ENCODE measurements around the gene FGF12.
A peak's percentile ranks its signal among the peaks of the same experiment; 100 is the strongest.

The FGF12 gene

GRCh38 chr3:192408647-192409200, 318.6 kb downstream of the FGF12 start:
- peak; percentile 75 for DNase-seq

- peak; percentile 41 for DNase-seq
Measured at GRCh38 chr3:192408007-192408646, 319.2 kb downstream of the FGF12 start.

- no peak for DNase-seq
Measured at GRCh38 chr3:192399767-192400166, 327.6 kb downstream of the FGF12 start.

DNA sequence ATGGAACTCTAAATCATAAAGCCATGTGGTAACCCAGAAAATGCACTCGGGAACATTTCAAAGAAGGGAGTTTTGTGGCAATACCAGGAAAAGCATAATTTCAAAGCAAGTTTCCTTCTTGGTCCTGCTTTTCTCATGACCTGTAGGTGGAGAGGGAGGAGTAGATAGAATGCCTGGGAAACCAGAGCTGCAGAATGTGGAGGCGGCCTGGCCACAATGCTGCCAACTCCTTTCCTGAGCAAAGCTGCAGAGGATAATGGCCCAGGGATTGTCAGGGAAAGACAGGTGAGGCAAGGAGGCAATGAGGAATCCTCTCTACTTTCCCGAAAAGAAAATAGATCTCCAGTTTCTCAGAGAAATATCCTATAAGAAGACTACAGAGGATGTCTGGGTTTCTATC, 330.3 kb downstream of the FGF12 start:
- no peak for DNase-seq

DNA sequence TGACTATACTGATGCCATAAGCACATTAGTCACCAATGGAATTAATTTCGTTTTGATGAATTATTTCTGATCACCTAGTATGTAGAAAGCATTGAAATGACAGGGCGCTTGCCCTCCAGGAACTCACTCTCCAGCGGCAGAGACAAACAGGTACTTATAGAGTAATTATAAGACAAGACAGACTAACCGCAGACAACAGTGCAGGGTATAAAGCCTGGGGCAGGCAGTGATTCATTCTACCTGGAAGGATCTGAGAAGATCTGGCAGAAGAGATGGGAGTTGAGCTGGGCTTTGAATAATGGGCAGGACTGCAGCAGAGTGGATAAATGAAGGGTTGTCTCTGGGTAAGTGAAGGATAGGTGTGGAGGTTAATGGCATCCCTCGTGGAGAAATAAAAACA, 331.8 kb downstream of the FGF12 start:
- no peak for DNase-seq

- DNase-seq, result no peak
Measured at GRCh38 chr3:192392986-192393385, 334.4 kb downstream of the FGF12 start.

GRCh38 chr3:192382861-192383260, 344.5 kb downstream of the FGF12 start:
- no peak for DNase-seq

DNA sequence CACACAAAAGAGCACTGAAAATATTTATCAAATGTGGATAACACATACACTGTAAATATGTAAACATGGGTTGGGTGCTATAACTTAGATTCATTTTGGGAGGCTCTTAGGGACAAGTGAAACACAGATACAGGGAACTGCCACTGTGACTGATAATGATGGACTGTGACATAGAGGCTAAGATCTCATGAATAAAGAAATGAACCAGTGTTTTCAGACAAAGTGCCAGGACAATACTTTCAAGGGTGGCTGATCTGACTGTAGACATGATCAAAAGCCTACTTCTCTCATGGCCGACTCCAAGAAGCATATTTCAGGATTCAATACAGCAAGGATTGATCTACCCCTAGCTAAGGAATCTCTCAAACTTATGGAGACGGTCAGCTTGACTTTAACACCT, 353.8 kb downstream of the FGF12 start:
- DNase-seq, result peak; percentile 65

DNA sequence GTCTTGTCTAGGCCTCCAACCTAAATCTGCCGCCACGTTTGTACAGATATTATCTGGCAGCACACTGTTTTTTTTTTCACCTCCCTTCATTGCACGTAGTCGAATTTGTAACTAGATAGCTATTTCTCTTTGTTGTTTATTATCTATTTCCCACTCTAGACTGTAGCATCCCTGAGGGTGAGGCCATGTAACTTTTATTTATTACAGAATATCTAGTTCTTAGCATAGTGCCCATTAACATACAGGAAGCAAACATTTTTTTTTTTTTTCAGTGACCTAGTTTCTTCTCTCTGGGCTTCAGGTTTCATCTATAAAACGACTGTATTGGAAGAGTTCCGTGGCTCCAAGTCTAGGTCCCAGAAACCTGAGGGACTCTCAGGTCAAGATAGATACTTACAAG, 354.3 kb downstream of the FGF12 start:
- DNase-seq, result peak; percentile 74

- DNase-seq, result peak; percentile 100
Measured at GRCh38 chr3:192372616-192373015, 354.7 kb downstream of the FGF12 start.

- peak; percentile 68 for DNase-seq
Measured at GRCh38 chr3:192371870-192372400, 355.4 kb downstream of the FGF12 start.

- DNase-seq, result peak; percentile 35
Measured at GRCh38 chr3:192367616-192368015, 359.7 kb downstream of the FGF12 start.

DNA sequence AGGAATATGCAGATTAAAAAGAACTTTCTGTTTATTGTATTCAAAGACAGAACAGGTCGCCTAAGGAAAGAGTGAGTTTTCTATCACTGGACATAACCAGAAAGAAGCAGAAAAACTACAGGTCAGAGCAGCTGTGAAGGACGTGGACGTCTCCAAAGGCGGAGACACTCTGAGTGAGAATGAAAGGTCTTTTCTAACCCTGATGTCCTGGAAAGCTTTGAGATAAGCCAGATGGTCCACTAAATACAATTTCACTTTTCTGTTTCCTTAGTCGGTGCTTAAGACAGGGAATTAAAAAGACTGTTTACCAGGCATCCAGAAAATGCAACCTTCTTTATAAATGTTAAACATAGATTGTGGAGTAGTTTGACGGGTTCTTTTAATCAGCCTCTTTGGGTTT, 360.4 kb downstream of the FGF12 start:
- peak; percentile 84 for DNase-seq

DNA sequence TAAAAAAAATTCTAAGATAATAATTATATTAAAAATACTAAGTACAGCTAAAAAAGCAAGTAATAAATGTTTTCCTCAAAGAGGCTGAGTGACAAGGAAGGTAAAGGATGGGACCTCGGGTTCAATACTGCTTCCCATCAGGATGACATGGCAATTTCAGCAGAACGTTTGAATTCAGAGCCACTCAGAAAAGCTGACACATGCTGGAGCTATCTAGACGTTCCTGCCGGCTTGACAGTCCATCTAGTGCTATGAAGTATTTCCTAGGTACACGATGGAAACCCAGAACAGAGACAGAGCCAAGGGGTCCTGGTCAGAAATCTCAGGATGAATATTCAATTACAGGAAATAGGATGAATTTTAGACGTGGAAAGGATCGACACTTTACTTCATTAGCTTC, 361.8 kb downstream of the FGF12 start:
- no peak for DNase-seq

DNA sequence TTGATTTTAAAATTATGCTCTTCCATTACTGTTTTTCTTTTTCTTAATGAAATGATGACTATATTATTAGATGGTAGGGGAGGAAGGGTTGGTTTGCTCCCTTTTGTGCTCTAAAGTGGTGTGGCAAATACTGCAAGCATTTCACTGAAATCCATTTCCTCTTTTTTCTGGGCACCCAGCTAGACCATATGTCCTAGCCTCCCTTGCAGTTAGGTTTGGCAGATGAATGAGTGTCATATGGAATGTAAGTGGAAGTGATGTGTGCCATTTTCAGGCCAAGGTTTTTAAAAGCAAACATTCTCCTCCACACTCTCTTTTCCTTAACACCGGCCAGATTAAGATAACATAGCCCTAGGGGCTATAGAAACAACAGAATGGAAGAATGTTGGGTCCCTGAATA, 363.0 kb downstream of the FGF12 start:
- no peak for DNase-seq

DNA sequence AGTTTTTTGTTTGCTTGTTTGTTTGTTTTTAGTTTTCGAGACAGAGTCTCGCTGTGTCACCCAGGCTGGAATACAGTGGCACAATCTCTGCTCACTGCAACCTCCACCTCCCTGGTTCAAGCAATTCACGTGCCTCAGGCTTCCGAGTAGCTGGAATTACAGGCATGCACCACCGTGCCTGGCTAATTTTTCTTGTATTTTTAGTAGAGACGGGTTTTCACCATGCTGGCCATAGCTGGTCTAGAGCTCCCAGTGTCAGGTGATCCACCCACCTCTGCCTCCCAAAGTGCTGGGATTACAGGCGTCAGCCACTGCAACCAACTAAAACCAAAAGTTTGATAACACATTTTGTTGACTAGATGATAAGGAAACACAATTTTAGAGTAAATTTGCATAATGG, 372.7 kb downstream of the FGF12 start:
- no peak for DNase-seq

GRCh38 chr3:192352142-192352541, 375.2 kb downstream of the FGF12 start:
- DNase-seq, result peak; percentile 26

GRCh38 chr3:192351441-192351840, 375.9 kb downstream of the FGF12 start:
- DNase-seq, result no peak

GRCh38 chr3:192340031-192340430, 387.3 kb downstream of the FGF12 start:
- no peak for DNase-seq

DNA sequence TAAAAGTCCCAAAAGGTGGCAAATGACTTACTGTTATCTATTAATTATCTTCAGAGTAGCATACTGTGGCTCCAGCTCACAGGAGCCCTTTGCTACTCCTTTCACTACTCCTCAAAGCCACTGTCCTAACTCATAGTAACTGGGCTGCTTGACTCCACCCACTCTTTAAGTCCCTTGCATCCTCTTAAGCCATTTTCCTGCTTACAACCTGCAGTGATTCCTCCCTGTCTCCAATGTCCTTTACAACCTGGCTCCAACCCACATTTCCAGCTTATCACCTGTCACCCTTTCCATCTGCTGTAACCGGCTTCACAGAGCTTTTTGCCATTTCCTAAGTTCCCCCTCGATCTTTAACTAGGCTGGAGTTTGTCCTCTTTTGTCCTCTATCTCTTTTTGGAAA, 388.1 kb downstream of the FGF12 start:
- DNase-seq, result peak; percentile 92

DNA sequence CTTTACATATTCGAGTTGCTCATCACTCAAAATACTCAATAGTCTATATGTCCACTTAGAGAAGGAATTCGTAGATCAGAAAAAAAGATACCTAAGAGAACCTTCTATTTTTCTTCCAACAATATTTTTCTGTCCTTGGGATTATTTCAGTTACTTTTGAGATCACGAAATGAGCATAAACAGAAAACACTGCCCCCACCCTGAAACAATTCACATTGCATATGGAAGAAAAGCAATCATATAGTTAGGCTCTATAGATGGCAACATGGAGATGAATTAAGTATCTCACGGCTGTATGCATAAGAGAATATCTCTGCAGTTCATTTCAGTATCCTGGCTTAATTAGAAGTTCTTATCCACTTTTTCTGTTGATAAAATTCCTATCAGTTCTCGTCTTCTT, 391.1 kb downstream of the FGF12 start:
- DNase-seq, result no peak

DNA sequence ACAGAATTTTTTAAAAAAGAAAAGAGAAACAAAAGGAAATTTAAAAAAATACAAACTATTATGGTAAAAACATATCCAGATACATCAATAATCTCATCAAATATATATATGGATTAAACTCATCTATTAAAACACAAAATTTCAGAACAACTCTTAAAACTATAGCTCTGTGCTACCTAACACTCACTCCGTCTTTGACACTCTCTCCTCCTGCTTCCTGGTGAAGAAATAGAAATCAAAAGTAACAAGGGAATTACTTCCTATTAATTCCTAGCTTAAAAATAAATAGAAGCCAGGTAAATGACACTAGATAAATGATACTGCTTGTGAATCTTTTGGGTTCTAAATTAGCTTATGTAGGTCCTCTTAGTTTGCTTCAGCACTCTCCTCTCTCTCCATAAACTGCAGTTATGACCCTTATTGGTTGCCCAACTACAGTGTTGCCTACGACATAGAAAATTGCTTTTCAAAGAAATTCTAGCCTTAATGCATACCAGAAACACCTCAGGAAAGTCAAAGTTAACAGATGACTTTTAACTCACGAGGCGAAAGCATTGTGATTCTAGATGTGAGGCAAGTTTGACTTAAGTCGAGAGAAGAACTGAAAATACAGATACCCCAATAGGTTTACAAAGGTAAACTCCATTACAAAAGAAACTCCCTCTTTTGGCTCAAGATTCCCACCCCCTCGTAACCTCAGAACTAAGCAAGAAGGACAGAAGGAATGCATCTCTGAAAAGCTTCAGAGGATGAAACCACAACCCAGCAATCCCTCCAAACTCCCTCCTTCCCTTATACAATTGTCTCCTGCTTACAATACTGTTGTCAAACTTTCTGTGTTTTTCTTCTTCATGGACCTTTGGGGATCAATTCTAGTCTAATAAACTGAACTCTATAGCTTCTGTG, 394.7 kb downstream of the FGF12 start:
- no peak for DNase-seq

DNA sequence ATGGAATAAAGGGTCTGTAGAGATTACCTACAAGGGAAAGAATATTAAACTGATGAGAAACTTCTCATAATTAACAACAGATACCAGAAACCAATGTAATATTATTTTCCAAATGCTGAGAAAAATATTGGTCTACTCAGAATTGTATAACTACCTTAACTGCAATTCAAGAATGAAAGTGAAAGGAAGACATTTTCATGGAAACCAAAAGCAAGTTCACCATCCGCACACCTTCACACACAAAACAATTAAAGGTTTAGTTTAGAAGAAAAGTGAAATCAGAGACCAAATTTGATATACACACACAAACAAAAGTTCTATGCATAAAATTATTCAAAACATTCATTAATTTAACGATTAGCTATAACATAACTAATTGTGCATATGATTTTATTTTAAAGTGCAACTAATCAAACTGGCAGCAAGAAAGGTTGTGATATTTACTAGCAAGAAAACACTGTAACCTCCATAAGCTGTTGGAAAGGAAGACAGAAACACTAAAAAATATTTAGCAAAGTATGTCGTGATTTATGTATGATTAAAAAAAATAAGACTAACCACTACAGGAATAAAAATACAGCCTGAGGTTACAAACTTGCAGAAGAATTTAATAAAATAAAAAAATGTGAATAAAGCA, 395.5 kb downstream of the FGF12 start:
- DNase-seq, result no peak

Data from NCI-H82 (cell line).